HG03095 (cell line): ENCODE results near the gene ADGRB3.

ENCODE experiments used
- ATAC-seq: cut with Tn5 transposase; IDR thresholded peaks from one replicate; pipeline ENCODE4 v1.9.1; 2021; ENCODE audit warnings: moderate library complexity; ENCODE audit not compliant: unreplicated experiment

ADGRB3 gene

GRCh38 chr6:69293471-69293870 lies 658.4 kb downstream of the ADGRB3 start:
- no peak for ATAC-seq

- ATAC-seq: no peak
Observed at GRCh38 chr6:69294407-69294806, 659.3 kb downstream of the ADGRB3 start.

GRCh38 chr6:69294862-69295261 lies 659.8 kb downstream of the ADGRB3 start:
- no peak for ATAC-seq

- ATAC-seq: no peak
Observed at GRCh38 chr6:69303382-69303781, 668.3 kb downstream of the ADGRB3 start.

GRCh38 chr6:69305456-69305855 lies 670.4 kb downstream of the ADGRB3 start:
- no peak for ATAC-seq

GRCh38 chr6:69308584-69308983 lies 673.5 kb downstream of the ADGRB3 start:
- ATAC-seq: no peak

GRCh38 chr6:69311888-69312287 lies 676.8 kb downstream of the ADGRB3 start:
- no peak for ATAC-seq

- no peak for ATAC-seq
Observed at GRCh38 chr6:69314001-69314400, 678.9 kb downstream of the ADGRB3 start.

GRCh38 chr6:69314531-69314930 lies 679.4 kb downstream of the ADGRB3 start:
- ATAC-seq: no peak

- ATAC-seq: no peak
Observed at GRCh38 chr6:69331886-69332285, 696.8 kb downstream of the ADGRB3 start.

- ATAC-seq: no peak
Observed at GRCh38 chr6:69337311-69337710, 702.2 kb downstream of the ADGRB3 start.

- no peak for ATAC-seq
Observed at GRCh38 chr6:69338431-69339162, 703.5 kb downstream of the ADGRB3 start.

- ATAC-seq: no peak
Observed at GRCh38 chr6:69339163-69339550, 704.1 kb downstream of the ADGRB3 start.

- ATAC-seq: no peak
Observed at GRCh38 chr6:69340196-69340595, 705.1 kb downstream of the ADGRB3 start.

- ATAC-seq: no peak
Observed at GRCh38 chr6:69343851-69344250, 708.8 kb downstream of the ADGRB3 start.

GRCh38 chr6:69349771-69350170 lies 714.7 kb downstream of the ADGRB3 start:
- ATAC-seq: no peak

GRCh38 chr6:69362209-69362608 lies 727.1 kb downstream of the ADGRB3 start:
- ATAC-seq: no peak

GRCh38 chr6:69366831-69367230 lies 731.7 kb downstream of the ADGRB3 start:
- ATAC-seq: no peak

GRCh38 chr6:69368613-69369012 lies 733.5 kb downstream of the ADGRB3 start:
- ATAC-seq: no peak

GRCh38 chr6:69370763-69371162 lies 735.7 kb downstream of the ADGRB3 start:
- ATAC-seq: no peak

GRCh38 chr6:69378326-69378725 lies 743.2 kb downstream of the ADGRB3 start:
- no peak for ATAC-seq

GRCh38 chr6:69379518-69379917 lies 744.4 kb downstream of the ADGRB3 start:
- ATAC-seq: no peak

GRCh38 chr6:69383627-69384026 lies 748.5 kb downstream of the ADGRB3 start:
- no peak for ATAC-seq
